Transverse colon (tissue), 4 donors: ENCODE measurements around the gene LDHA.

ENCODE experiments used
- EP300 ChIP-seq: sonication (generic); formaldehyde crosslinking; IDR thresholded peaks from one replicate; pipeline ENCODE4 v1.6.1; 2017; ENCODE audit warnings: antibody characterized with exemption, low read depth
- POLR2A ChIP-seq: fragments of 450-650 bp; IDR thresholded peaks from one replicate; pipeline ENCODE4 v1.6.1; 2016; ENCODE audit warnings: antibody characterized with exemption, mild to moderate bottlenecking, moderate library complexity
- POLR2AphosphoS5 ChIP-seq, 3 donors: sonication (generic); formaldehyde crosslinking; IDR thresholded peaks; one replicate each; pipeline ENCODE4 v1.6.1; 2016; ENCODE audit warnings: antibody characterized with exemption in 3 of 3
- TF ChIP-seq, protein P1 (sequence below), 5 experiments: fragments of 200-600 bp in 3 of 5; fragments of 450-650 bp in 2 of 5; sonication (generic) in 3 of 5; IDR thresholded peaks; 1 replicate in 2 of 5; 2 replicates in 3 of 5; pipeline ENCODE4 v1.5.1; 2016 to 2017; ENCODE audit warnings: antibody characterized with exemption in 5 of 5, inconsistent platforms in 3 of 5, mild to moderate bottlenecking in 2 of 5, moderate library complexity in 1 of 5

GRCh38 chr11:18455686-18456372 is 61.5 kb downstream of the LDHA start, which contains the start of gene LDHAL6A:
- TF ChIP-seq, protein P1, sequence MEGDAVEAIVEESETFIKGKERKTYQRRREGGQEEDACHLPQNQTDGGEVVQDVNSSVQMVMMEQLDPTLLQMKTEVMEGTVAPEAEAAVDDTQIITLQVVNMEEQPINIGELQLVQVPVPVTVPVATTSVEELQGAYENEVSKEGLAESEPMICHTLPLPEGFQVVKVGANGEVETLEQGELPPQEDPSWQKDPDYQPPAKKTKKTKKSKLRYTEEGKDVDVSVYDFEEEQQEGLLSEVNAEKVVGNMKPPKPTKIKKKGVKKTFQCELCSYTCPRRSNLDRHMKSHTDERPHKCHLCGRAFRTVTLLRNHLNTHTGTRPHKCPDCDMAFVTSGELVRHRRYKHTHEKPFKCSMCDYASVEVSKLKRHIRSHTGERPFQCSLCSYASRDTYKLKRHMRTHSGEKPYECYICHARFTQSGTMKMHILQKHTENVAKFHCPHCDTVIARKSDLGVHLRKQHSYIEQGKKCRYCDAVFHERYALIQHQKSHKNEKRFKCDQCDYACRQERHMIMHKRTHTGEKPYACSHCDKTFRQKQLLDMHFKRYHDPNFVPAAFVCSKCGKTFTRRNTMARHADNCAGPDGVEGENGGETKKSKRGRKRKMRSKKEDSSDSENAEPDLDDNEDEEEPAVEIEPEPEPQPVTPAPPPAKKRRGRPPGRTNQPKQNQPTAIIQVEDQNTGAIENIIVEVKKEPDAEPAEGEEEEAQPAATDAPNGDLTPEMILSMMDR (IDR thresholded peaks at IDR 0.05) = no peak
- TF ChIP-seq POLR2A = no peak
- no peak for TF ChIP-seq POLR2AphosphoS5 (IDR thresholded peaks at IDR 0.05)
- TF ChIP-seq EP300 = no peak
